WI38 (cell line): ENCODE results near the gene PLEKHO1.
"Not testable (repeated sequence)": the region's sequence is repeated elsewhere in the genome, so short reads cannot be mapped to it uniquely, and the experiment has no call there.

Source experiments
- H3K4me3 ChIP-seq: 2 replicates; pipeline ENCODE4 v1.5.1; 2011; ENCODE audit warnings: low read depth, mild to moderate bottlenecking, control low read depth, low read length
- CTCF ChIP-seq: IDR thresholded peaks from 2 replicates; pipeline ENCODE4 v1.5.1; 2012; ENCODE audit warnings: low read depth, mild to moderate bottlenecking, control low read depth, low read length

PLEKHO1 gene

GRCh38 chr1:150118716-150119115 lies 31.0 kb upstream of the PLEKHO1 start:
- no peak for TF ChIP-seq CTCF
- no peak overlapping the region for H3K4me3 ChIP-seq

GRCh38 chr1:150121236-150121862 lies 28.4 kb upstream of the PLEKHO1 start:
- no peak for TF ChIP-seq CTCF
- H3K4me3 ChIP-seq = no peak overlapping the region

- TF ChIP-seq CTCF = no peak
- no peak overlapping the region for H3K4me3 ChIP-seq
Observed at GRCh38 chr1:150126811-150127210, 22.9 kb upstream of the PLEKHO1 start.

GRCh38 chr1:150127464-150127863 lies 22.3 kb upstream of the PLEKHO1 start:
- no peak for TF ChIP-seq CTCF

GRCh38 chr1:150127868-150128267 lies 21.8 kb upstream of the PLEKHO1 start:
- TF ChIP-seq CTCF = no peak
- no peak overlapping the region for H3K4me3 ChIP-seq

More at GRCh38 chr1:150127464-150127863, 22.3 kb upstream of the PLEKHO1 start:
- no peak overlapping the region for H3K4me3 ChIP-seq

GRCh38 chr1:150132372-150132771 lies 17.3 kb upstream of the PLEKHO1 start:
- H3K4me3 ChIP-seq = no peak overlapping the region
- no peak for TF ChIP-seq CTCF

- no peak overlapping the region for H3K4me3 ChIP-seq
- TF ChIP-seq CTCF = no peak
Observed at GRCh38 chr1:150134537-150134936, 15.2 kb upstream of the PLEKHO1 start.

- not testable (repeated sequence) for H3K4me3 ChIP-seq
Observed at GRCh38 chr1:150135400-150135799, 14.3 kb upstream of the PLEKHO1 start.
